Naive thymus-derived CD8-positive, alpha-beta T cell (primary cell): ENCODE results near the gene SORCS2. TPM values are rescaled to one million over a fixed set of nuclear protein-coding genes. Genes with fewer than 3 reads are reported as not detected.
A peak's percentile ranks its signal among the peaks of the same experiment; 100 is the strongest.

Experiments used
- ATAC-seq, 2 donors: fragments of 150-1000 bp; cut with Tn5 transposase in 1 of 2; sonication (Bioruptor Pico), chemical (Tn5 transposase) in 1 of 2; 1 replicate in 1 of 2; 2 replicates in 1 of 2; pipeline ENCODE4 v1.10.0; 2021; ENCODE audit warnings: mild to moderate bottlenecking in 2 of 2, moderate library complexity in 2 of 2
- POLR2A ChIA-PET: fragments of 350-600 bp; sonication (Branson Sonifier 250); formaldehyde crosslinking; loops from one replicate; lab custom pipeline; 2021; ENCODE audit warnings: antibody characterized with exemption; lab: Charles Lee
- DNase-seq, 10 donors: peaks; one replicate each; pipeline versions ENCODE4 v3.0.0 to v3.0.0-alpha.2; 2020 to 2022
- H3K27ac Mint-ChIP-seq, 10 donors: one replicate each; pipeline ENCODE4 v1.8.0; 2020 to 2022; ENCODE audit warnings: mild to moderate bottlenecking in 10 of 10, mixed read lengths in 10 of 10, moderate library complexity in 4 of 10, inconsistent platforms in 1 of 10
- H3K27me3 Mint-ChIP-seq, 5 donors: one replicate each; pipeline ENCODE4 v1.8.0; 2021 to 2022; ENCODE audit warnings: mixed read lengths in 5 of 5
- H3K36me3 Mint-ChIP-seq, 3 donors: one replicate each; pipeline ENCODE4 v1.8.0; 2020 to 2022; ENCODE audit warnings: mixed read lengths in 3 of 3, mild to moderate bottlenecking in 2 of 3, inconsistent platforms in 1 of 3
- H3K4me1 Mint-ChIP-seq, 4 donors: one replicate each; pipeline ENCODE4 v1.8.0; 2021 to 2022; ENCODE audit warnings: mixed read lengths in 4 of 4
- H3K4me3 Mint-ChIP-seq, 10 donors: one replicate each; pipeline ENCODE4 v1.8.0; 2020 to 2022; ENCODE audit warnings: mild to moderate bottlenecking in 10 of 10, mixed read lengths in 10 of 10, moderate library complexity in 6 of 10, inconsistent platforms in 1 of 10
- H3K9me3 Mint-ChIP-seq, 9 donors: one replicate each; pipeline ENCODE4 v1.8.0; 2020 to 2022; ENCODE audit warnings: mixed read lengths in 9 of 9, mild to moderate bottlenecking in 3 of 9, inconsistent platforms in 1 of 9, moderate library complexity in 1 of 9
- polyA plus RNA-seq, 3 donors: library from polyadenylated mRNA; unstranded; fragments of 300-500 nt; fragmentation: Illumina TruSeq; gene quantifications; one replicate each; pipeline ENCODE4 v1.2.3, GENCODE V29; 2021
- total RNA-seq, 8 experiments: library from RNA in 2 of 8; stranded (reverse) in 2 of 8; gene quantifications; one replicate each; pipeline ENCODE4 v1.2.3 and lab custom pipeline; 2021 to 2026

SORCS2 gene
- total and polyA plus RNA-seq, 5 experiments from 2014 or later: not detected

DNA sequence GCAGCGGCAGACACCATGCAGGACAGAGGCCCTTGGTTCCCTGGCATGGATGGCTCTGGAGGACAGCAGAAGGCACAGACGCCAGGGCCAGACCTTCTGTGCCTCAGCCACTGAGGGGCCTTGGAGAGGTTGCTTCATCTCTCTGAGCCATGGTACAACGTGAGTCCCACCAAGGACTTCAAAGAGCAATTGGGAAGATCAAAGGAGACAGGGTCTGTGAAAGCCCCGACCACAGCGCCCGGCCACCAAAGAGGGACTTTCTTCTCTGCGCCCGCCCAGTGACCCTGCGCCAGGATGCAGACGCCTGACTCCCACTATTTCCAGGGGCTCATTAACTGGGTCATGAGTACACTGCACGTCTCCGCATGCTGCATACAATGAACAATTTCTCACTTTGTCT, 573.3 kb downstream of the SORCS2 start:
- H3K27me3 Mint-ChIP-seq: no peaks in the 10 kb centered on the region
- no peaks in the 10 kb centered on the region for H3K9me3 Mint-ChIP-seq
- peak overlapping the region in 1 of 10 donors; percentile 36 for H3K27ac Mint-ChIP-seq
- ATAC-seq (no peak), DNase-seq (peak in 1 of 10 donors; percentile 4)
- POLR2A ChIA-PET: no interaction called here
- H3K36me3 Mint-ChIP-seq: peaks cover 0 to 43% (median 2%) of the 10 kb centered on the region in 3 donors
- no peak overlapping the region for H3K4me3 Mint-ChIP-seq
- H3K4me1 Mint-ChIP-seq: peaks cover 14 to 31% (median 19%) of the 10 kb centered on the region in 4 donors

DNA sequence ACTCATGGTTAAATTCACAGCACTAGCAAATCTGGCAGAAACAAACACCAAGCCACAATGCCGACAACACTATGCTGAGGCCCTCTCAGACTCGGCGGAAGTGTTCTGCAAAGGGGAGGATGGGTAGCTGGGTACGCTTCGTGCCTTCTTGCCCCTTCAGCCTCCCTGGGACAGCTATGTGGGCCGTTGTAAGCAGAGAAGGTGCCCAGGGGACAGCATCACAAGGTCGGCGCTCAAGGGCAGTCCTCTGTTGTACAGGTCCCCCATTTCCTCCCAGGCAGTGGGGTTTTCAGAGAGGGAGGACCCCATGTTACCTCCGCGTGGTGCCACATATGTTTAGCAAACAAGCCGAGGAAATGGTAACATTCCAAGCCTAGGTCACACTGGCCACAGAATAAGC, 573.7 kb downstream of the SORCS2 start:
- H3K27me3 Mint-ChIP-seq: no peaks in the 10 kb centered on the region
- POLR2A ChIA-PET: no interaction called here
- DNase-seq (peak in 1 of 10 donors; percentile 35), ATAC-seq (no peak)
- peaks cover 18 to 33% (median 23%) of the 10 kb centered on the region in 4 donors for H3K4me1 Mint-ChIP-seq
- peaks cover 0 to 43% (median 2%) of the 10 kb centered on the region in 3 donors for H3K36me3 Mint-ChIP-seq
- no peak overlapping the region for H3K4me3 Mint-ChIP-seq
- no peaks in the 10 kb centered on the region for H3K9me3 Mint-ChIP-seq
- H3K27ac Mint-ChIP-seq: no peak overlapping the region

DNA sequence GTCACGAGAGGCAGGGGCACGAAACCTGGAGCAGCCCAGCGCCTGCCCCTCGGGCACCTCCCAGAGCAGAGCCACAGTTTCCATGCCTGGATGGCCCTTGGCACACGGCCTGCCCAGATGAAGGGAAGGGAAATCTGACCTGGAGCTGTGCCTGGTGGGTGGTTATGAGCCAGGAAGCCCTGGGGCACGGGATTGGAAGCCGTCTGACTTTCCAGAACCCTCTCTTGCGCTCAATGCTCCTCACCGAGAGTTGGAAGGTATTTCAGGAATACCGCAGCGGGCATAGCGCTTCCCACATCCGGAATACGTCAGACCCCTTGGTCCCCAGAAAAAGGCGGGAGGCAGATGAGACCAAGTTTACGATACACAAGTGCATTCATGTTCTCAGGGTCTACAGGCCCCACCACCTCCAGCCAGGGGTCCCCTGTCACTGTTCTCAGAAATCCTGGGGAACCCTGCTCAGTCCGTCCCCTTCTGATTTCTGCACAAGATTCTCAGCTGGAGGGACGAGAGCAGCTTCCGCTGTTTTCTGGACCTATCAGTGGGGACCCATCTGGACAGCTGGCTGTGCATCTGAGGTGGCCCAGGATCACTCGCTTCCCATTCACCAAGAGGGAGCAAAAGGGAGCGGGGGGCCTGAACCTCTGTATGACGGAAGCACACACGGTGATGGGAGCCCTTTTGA, 574.5 kb downstream of the SORCS2 start:
- no peaks in the 10 kb centered on the region for H3K9me3 Mint-ChIP-seq
- H3K36me3 Mint-ChIP-seq: peaks cover 0 to 48% (median 2%) of the 10 kb centered on the region in 3 donors
- no peak overlapping the region for H3K27ac Mint-ChIP-seq
- H3K4me1 Mint-ChIP-seq: peaks cover 19 to 32% (median 24%) of the 10 kb centered on the region in 4 donors
- POLR2A ChIA-PET: no interaction called here
- no peaks in the 10 kb centered on the region for H3K27me3 Mint-ChIP-seq
- ATAC-seq: no peak
- no peak overlapping the region for H3K4me3 Mint-ChIP-seq
- peak in 1 of 10 donors; percentile 41 for DNase-seq

DNA sequence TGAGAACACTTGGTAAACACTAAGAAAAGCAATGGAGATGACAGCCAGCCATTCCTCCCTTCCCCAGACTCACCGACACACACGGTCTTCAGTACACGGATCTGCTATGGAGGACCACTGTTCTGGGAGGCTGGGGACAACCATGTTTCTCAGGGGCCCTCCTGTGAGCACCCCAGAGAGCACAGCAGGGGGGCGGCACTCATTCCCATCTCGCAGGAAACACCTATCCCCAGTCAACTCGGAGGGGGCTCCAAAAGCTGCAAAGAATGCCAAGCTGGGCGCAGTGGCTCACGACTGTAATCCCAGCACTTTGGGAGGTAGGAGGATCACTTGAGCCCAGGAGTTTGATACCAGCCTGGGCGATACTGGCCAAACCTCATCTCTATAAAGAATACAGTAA, 575.2 kb downstream of the SORCS2 start:
- ATAC-seq (no peak), DNase-seq (peak in 1 of 10 donors; percentile 10)
- Mint-ChIP-seq H3K27ac (peak overlapping the region in 1 of 10 donors; percentile 21), H3K9me3 (no peaks in the 10 kb centered on the region), H3K4me3 (peak overlapping the region in 1 of 10 donors; percentile 20), H3K36me3 (peaks cover 0 to 56% (median 7%) of the 10 kb centered on the region in 3 donors), H3K4me1 (peaks cover 18 to 33% (median 25%) of the 10 kb centered on the region in 4 donors), H3K27me3 (no peaks in the 10 kb centered on the region)
- POLR2A ChIA-PET: no interaction called here

DNA sequence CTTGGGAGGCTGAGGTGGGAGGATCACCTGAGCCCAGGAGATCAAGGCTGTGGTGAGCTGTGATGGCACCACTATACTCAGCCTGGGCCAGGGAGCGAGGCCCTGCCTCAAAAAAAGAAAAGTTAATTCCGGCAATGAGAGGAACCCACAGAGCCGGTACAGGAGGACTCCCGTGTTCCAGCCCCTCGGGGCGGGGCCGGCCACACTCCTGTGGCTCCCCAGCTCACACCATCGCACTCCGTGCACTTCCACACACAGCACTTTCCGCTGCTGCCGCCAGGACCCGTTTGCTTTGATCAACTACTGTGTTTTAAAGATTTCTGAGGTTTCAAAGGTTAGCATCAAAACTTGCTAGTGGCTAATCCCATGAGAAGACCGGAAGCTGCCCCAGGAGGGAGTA, 575.6 kb downstream of the SORCS2 start:
- no peaks in the 10 kb centered on the region for H3K27me3 Mint-ChIP-seq
- H3K36me3 Mint-ChIP-seq: peaks cover 0 to 59% (median 7%) of the 10 kb centered on the region in 3 donors
- no peaks in the 10 kb centered on the region for H3K9me3 Mint-ChIP-seq
- peak overlapping the region in 2 of 10 donors; percentile 25 to 73 for H3K27ac Mint-ChIP-seq
- DNase-seq (peak in 1 of 10 donors; percentile 16), ATAC-seq (no peak)
- H3K4me3 Mint-ChIP-seq: no peak overlapping the region
- POLR2A ChIA-PET: no interaction called here
- peaks cover 18 to 33% (median 25%) of the 10 kb centered on the region in 4 donors for H3K4me1 Mint-ChIP-seq

DNA sequence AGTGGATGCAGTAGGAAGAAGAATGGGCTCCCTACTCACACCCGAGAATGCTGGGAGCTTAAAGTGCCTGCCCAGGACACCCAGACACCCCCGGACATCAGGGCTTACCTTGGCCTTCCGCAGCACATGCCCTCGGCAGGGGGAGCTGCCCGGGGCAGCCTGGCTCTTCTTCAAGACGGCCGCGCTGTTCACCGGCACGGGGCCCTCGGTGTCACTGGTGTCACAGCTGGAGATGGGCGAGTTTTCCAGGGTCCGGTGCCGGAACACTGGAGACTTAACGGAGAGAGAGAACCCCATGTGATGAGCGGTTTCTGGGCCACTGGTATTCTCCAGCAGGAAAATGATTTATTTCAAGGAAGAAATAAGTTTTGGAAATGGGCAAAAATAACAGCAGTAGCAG, 576.4 kb downstream of the SORCS2 start:
- Mint-ChIP-seq H3K36me3 (peaks cover 0 to 60% (median 7%) of the 10 kb centered on the region in 3 donors), H3K27me3 (no peaks in the 10 kb centered on the region), H3K4me3 (no peak overlapping the region), H3K27ac (peak overlapping the region in 1 of 10 donors; percentile 5), H3K9me3 (no peaks in the 10 kb centered on the region), H3K4me1 (peaks cover 18 to 33% (median 25%) of the 10 kb centered on the region in 4 donors)
- ATAC-seq (no peak), DNase-seq (peak in 1 of 10 donors; percentile 36)
- POLR2A ChIA-PET: no interaction called here

DNA sequence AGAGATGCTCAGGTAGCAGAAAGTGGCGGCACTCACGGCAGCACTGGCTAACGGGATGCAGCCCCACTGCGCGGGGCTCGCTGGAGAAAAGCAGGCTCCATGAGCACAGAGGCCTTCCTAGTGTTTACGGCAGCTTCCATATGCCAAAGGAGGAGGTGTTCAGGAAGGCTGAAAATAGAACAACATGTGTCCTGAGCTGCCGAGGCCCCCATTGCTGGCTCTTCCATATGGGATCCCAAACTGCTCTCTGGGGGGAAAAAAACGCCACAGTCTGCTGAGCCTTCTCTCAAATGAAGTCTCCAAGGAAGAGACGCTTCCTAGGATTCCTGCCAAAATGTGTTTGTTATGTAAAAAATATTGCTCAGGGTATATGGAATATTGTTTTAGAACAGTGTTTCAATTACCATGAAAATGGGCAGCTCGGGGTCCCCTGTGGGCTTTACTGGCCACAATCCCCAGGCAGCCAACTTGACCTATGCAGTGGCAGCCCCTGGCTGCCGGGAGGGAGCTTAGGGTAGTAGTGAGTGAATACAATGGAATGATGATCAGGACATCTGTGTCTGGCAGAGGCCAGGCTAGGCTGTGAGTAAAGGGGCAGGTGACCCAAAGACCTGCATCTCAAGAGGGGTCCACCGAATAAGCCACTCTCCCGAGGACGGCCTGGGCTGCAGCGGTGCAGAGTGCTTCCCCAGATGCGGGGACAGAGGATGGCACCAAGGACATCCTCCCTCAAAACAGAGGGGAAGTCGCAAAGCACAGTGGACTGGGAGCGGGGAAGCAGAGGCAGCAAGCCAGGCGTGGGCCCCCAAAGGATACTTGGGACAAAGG, 577.3 kb downstream of the SORCS2 start:
- POLR2A ChIA-PET: no interaction called here
- Mint-ChIP-seq H3K27ac (peak overlapping the region in 3 of 10 donors; percentile 67 to 82 (median 70)), H3K4me1 (peaks cover 18 to 33% (median 25%) of the 10 kb centered on the region in 4 donors), H3K36me3 (peaks cover 0 to 64% (median 7%) of the 10 kb centered on the region in 3 donors), H3K9me3 (no peaks in the 10 kb centered on the region), H3K27me3 (no peaks in the 10 kb centered on the region), H3K4me3 (peak overlapping the region in 5 of 10 donors; percentile 10 to 81 (median 47))
- DNase-seq (no peak), ATAC-seq (no peak)

DNA sequence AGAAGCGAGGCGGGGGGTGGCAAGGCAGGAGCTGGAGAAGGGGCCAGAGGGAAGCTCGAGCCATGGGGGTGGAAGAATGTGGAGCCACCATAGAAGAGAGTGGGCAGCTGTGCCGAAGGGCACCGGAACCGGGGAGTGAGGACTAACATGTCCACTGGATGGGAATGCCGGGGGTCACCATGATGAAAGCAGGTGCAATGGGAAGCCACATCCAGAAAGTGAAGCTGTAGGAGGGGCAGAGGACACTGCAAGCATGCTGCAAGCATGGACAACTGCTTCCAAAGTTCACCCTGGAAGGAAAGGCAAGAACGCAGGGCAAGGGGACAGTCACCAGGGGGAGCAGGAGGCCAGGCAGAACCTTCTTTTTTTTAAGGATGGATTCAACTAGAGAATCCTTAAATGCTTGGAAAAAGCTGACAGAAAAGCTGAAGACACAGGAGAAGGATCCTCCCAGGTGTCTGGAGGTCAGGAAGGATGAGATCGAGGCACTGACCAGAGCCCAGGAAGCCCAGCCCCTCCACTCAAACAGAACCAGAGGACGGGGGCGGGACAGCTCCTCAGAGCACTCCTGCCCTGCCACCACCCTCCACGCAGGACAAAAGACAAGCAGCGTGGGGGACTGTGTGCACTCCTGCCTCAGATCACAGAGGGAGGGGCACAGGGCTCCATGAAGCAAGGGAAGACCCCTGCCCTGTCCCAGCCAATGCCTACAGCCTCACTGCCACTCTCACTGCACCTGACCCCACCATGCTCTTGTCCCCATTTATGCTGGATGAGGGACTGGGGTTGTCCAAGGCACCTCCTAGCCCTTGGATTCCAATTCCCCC, 578.1 kb downstream of the SORCS2 start:
- DNase-seq: no peak
- POLR2A ChIA-PET: interaction anchor here (0.6 kb wide), 1 partner anchor 51 kb away, joined by 3 read pairs; no protein-coding TSS in a partner anchor
- peaks cover 0 to 67% (median 7%) of the 10 kb centered on the region in 3 donors for H3K36me3 Mint-ChIP-seq

DNA sequence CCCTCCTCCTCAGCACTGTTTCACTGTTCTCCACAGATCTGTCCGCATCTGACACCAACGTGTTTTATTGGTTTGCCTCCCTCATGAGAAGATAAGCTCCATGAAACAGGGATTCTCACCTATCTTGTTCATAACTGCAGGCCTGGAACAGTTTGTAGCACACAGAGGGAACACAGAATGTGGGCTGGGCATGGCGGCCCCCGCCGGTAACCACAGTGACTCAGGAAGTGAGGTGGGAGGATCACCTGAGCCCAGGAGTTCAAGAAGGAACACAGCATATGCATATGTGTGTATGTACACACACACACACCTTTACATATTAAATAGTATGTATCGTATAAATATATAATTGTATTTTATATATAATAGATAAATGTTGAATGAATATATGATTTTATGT, 578.7 kb downstream of the SORCS2 start:
- peak overlapping the region in 9 of 10 donors; percentile 6 to 91 (median 78) for H3K27ac Mint-ChIP-seq
- H3K9me3 Mint-ChIP-seq: no peaks in the 10 kb centered on the region
- H3K36me3 Mint-ChIP-seq: peaks cover 0 to 70% (median 7%) of the 10 kb centered on the region in 3 donors
- DNase-seq (peak in 5 of 10 donors; percentile 19 to 38 (median 35)), ATAC-seq (peak; percentile 60 to 97)
- H3K4me3 Mint-ChIP-seq: peak overlapping the region; percentile 16 to 81 (median 59)
- peaks cover 18 to 28% (median 22%) of the 10 kb centered on the region in 4 donors for H3K4me1 Mint-ChIP-seq
- POLR2A ChIA-PET: interaction anchor here (0.6 kb wide), 1 partner anchor 52 kb away, joined by 3 read pairs; no protein-coding TSS in a partner anchor
- no peaks in the 10 kb centered on the region for H3K27me3 Mint-ChIP-seq

More for the DNA sequence above, 578.1 kb downstream of the SORCS2 start:
- no peak for ATAC-seq
- H3K27ac Mint-ChIP-seq: peak overlapping the region in 9 of 10 donors; percentile 37 to 91 (median 78)
- peak overlapping the region; percentile 16 to 81 (median 59) for H3K4me3 Mint-ChIP-seq
- H3K4me1 Mint-ChIP-seq: peaks cover 18 to 28% (median 24%) of the 10 kb centered on the region in 4 donors
- H3K27me3 Mint-ChIP-seq: no peaks in the 10 kb centered on the region
- no peaks in the 10 kb centered on the region for H3K9me3 Mint-ChIP-seq

DNA sequence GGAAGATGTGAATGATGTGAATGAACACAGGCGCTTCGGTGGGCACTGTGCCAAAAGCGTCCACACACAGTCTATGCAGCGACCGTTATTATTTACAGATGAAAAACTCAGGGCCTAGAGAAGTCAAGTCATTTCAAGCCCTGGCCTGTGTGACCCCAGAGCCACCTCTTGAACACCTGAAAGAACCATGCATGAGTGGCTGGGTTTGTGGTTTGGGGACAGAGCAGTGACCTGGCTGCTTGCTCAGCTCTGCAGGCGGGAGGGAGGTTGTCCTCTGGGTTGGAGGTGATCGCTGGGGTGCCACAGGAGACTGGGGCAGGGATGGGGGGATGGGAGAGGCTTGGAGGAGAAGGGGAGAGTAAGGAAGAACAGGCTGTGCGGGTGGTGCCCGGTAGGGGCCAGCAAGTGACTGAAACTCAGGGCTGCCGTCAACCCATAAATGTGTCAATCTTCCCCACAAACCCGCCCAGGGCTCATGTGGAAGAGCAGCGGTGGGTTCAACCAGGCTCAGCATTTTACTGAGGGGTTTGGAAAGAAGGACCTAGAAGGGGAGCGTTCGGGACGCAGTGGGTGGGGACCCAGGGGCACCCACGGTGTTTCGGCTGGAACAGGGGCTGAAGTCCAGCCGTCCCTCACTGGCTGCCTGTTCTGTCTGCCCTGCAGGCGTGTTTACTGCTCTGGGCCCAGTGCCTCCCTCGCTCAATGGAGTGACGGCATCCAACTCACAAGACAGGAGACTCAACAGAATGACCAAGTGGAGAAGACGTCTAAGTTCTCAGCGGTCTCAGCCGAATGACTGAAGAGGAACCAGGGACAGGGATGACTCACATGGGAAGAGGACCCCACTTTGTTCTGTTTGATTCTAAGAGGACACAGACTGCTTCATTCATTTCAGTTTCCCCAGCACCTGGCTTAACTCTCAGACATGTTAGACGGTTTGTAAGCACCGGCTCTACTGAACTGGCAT, 579.5 kb downstream of the SORCS2 start:
- no peaks in the 10 kb centered on the region for H3K27me3 Mint-ChIP-seq
- POLR2A ChIA-PET: interaction anchor here (0.6 kb wide), 1 partner anchor 52 kb away, joined by 3 read pairs; no protein-coding TSS in a partner anchor

More for the DNA sequence above, 579.5 kb downstream of the SORCS2 start:
- no peak for ATAC-seq
- Mint-ChIP-seq H3K4me1 (peaks cover 18 to 28% (median 22%) of the 10 kb centered on the region in 4 donors), H3K9me3 (no peaks in the 10 kb centered on the region), H3K4me3 (peak overlapping the region in 1 of 10 donors; percentile 47), H3K36me3 (peaks cover 0 to 72% (median 5%) of the 10 kb centered on the region in 3 donors), H3K27ac (peak overlapping the region in 7 of 10 donors; percentile 20 to 85 (median 68))
- no peak for DNase-seq
